OCI-LY3 (cell line): ENCODE data around the gene INSL3.

Experiments used
- CTCF ChIP-seq: fragments of 200-600, 300-600 bp; sonication (generic); IDR thresholded peaks from 2 replicates; pipeline ENCODE4 v1.5.1; 2014; ENCODE audit warnings: antibody characterized with exemption, low read length, low read depth
- EZH2phosphoT487 ChIP-seq: fragments of 200-600 bp; shearing (Covaris generic); IDR thresholded peaks from 2 replicates; pipeline ENCODE4 v1.6.1; 2018; ENCODE audit warnings: antibody characterized with exemption, mixed run types, low read depth

- no peak for TF ChIP-seq CTCF
- TF ChIP-seq EZH2phosphoT487: no peak
Observed at GRCh38 chr19:17831419-17831888, 10.1 kb upstream of the INSL3 start.
